A673 (cell line): ENCODE measurements around the gene PMEPA1.

Experiments
- EZH2 ChIP-seq: fragments of 200-600 bp; sonication (generic); IDR thresholded peaks from 2 replicates; pipeline ENCODE4 v1.6.1; 2017; ENCODE audit warnings: borderline replicate concordance, low read depth, mild to moderate bottlenecking, mixed read lengths, antibody characterized with exemption, low read length; ENCODE audit not compliant: poor library complexity, severe bottlenecking
- TF ChIP-seq, protein P1 (sequence below): fragments of 300-800, 200-600 bp; sonication (generic); conservative IDR thresholded peaks from 2 replicates; pipeline ENCODE4 v1.5.1; 2017; ENCODE audit warnings: low read depth, mild to moderate bottlenecking, antibody characterized with exemption, low read length, moderate library complexity, mixed read lengths

DNA sequence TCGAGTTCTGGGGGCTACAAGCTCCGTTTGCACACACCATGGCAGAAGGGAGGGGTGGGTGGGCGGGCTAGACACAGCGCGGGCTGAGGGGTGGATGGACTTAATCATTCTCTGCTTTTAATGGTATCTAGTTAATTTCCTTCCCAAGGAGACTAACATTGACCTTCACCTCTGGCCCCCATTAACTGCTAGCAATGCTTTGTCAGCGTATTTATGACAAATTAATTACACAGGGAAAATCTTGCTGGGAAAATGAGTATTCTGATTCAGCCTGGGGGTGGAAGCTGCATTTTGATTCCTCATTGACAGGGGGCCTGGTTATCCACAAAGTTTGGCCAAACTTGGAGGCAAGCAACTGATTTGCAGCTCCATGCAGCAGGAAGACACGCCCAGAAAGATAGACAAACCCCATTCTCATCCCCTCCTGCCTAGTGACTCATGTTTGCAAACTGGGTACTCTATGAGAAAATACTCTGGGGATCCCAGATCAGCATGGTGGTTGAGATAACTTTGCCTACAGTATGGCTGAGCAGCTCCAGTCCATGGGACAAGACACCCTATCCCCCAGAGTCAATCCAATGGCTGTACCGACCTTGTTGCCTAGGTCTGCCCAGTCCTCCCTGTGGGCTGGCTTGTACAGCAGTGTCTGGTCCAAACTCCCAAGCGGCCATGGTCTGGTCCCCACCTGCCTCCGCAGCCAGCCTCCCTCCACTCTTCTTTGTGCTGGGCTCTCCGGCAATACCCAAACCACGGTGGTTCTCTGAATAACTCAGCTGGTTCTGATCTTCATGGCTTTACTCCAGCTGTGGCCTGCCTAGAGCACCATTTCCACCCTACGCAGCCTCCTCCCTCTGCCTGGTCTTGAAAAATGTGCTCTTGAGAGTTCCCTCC lies 109.2 kb downstream of the PMEPA1 start:
- no peak for TF ChIP-seq EZH2
- TF ChIP-seq, protein P1, sequence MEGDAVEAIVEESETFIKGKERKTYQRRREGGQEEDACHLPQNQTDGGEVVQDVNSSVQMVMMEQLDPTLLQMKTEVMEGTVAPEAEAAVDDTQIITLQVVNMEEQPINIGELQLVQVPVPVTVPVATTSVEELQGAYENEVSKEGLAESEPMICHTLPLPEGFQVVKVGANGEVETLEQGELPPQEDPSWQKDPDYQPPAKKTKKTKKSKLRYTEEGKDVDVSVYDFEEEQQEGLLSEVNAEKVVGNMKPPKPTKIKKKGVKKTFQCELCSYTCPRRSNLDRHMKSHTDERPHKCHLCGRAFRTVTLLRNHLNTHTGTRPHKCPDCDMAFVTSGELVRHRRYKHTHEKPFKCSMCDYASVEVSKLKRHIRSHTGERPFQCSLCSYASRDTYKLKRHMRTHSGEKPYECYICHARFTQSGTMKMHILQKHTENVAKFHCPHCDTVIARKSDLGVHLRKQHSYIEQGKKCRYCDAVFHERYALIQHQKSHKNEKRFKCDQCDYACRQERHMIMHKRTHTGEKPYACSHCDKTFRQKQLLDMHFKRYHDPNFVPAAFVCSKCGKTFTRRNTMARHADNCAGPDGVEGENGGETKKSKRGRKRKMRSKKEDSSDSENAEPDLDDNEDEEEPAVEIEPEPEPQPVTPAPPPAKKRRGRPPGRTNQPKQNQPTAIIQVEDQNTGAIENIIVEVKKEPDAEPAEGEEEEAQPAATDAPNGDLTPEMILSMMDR, result no peak
